K562 (cell line): ENCODE data around the gene PPFIA3. TPM values are rescaled to one million over a fixed set of nuclear protein-coding genes. Genes with fewer than 3 reads are reported as not detected.
A peak's percentile ranks its signal among the peaks of the same experiment; 100 is the strongest.

Source experiments
- ARID2 ChIP-seq: fragments of 450-650 bp; IDR thresholded peaks from 2 replicates; pipeline ENCODE4 v1.6.1; 2017; ENCODE audit warnings: antibody characterized with exemption, mild to moderate bottlenecking
- BCOR ChIP-seq: fragments of 450-650 bp; IDR thresholded peaks from 2 replicates; pipeline ENCODE4 v1.6.1; 2016
- CBX5 ChIP-seq: IDR thresholded peaks from 2 replicates; pipeline ENCODE4 v1.6.1; 2014; ENCODE audit warnings: low read depth, borderline replicate concordance
- CHCHD3 ChIP-seq: fragments of 250-450 bp; sonication (Bioruptor Pico); IDR thresholded peaks from 2 replicates; pipeline ENCODE4 v2.1.2; 2022; ENCODE audit warnings: mild to moderate bottlenecking
- DMBX1 ChIP-seq: fragments of 250-450 bp; sonication (Bioruptor Pico); IDR thresholded peaks from 2 replicates; pipeline ENCODE4 v1.8.0; 2022; ENCODE audit warnings: inconsistent platforms, mild to moderate bottlenecking, moderate library complexity, borderline replicate concordance
- ERF ChIP-seq: fragments of 450-650 bp; formaldehyde crosslinking; IDR thresholded peaks from 2 replicates; pipeline ENCODE4 v1.4.0; 2020; ENCODE audit warnings: mild to moderate bottlenecking, mixed read lengths
- FUS ChIP-seq: fragments of 200-400 bp; formaldehyde crosslinking; optimal IDR thresholded peaks from 2 replicates; pipeline ENCODE3; 2017; ENCODE audit warnings: low read depth, low read length
- GABPB1 ChIP-seq: sonication (generic); formaldehyde crosslinking; IDR thresholded peaks from 2 replicates; pipeline ENCODE4 v1.8.0; 2022; ENCODE audit warnings: mild to moderate bottlenecking, missing genetic modification reagents
- PHF21A ChIP-seq: fragments of 450-650 bp; IDR thresholded peaks from 2 replicates; pipeline ENCODE4 v1.6.1; 2017; ENCODE audit warnings: low read depth, borderline replicate concordance
- RAD21 ChIP-seq, 2 experiments: fragments of 250-450 bp in 1 of 2; fragments of 450-650 bp in 1 of 2; sonication (Bioruptor Pico) in 1 of 2; formaldehyde crosslinking in 1 of 2; IDR thresholded peaks in 1 of 2; conservative IDR thresholded peaks in 1 of 2; 2 replicates each; pipeline versions ENCODE4 v1.4.0 to v1.8.0; 2020 to 2022; ENCODE audit warnings: mild to moderate bottlenecking in 2 of 2, moderate library complexity in 1 of 2
- RAD51 ChIP-seq: fragments of 450-650 bp; IDR thresholded peaks from 2 replicates; pipeline ENCODE4 v1.7.1; 2016; ENCODE audit warnings: low read depth, mild to moderate bottlenecking, borderline replicate concordance
- RBBP5 ChIP-seq: fragments of 200-600 bp; sonication (generic); IDR thresholded peaks from 2 replicates; pipeline ENCODE4 v1.6.1; 2012; ENCODE audit warnings: borderline replicate concordance, mild to moderate bottlenecking, low read length, control low read depth, inconsistent platforms; ENCODE audit not compliant: insufficient read depth, poor library complexity, severe bottlenecking
- RFX5 ChIP-seq: IDR thresholded peaks from 2 replicates; pipeline ENCODE4 v1.6.1; 2011; ENCODE audit warnings: low read depth, mild to moderate bottlenecking, improper control_type of control experiment, low read length
- SIRT6 ChIP-seq: IDR thresholded peaks from one replicate; pipeline ENCODE4 v1.6.1; 2012; ENCODE audit warnings: low read depth, mild to moderate bottlenecking, control low read depth, inconsistent platforms, low read length, moderate library complexity
- SMARCA5 ChIP-seq: fragments of 450-650 bp; IDR thresholded peaks from 2 replicates; pipeline ENCODE4 v1.6.1; 2016
- ZNF79 ChIP-seq: fragments of 250-450 bp; sonication (Bioruptor Pico); IDR thresholded peaks from 2 replicates; pipeline ENCODE4 v1.4.0; 2020; ENCODE audit warnings: low read depth, mild to moderate bottlenecking, moderate library complexity
- polyA plus RNA-seq, 8 experiments: library from polyadenylated mRNA; depleted of rRNA in 4 of 8; stranded (reverse) in 5 of 8; unstranded in 3 of 8; fragments of >200 nt; fragmentation: Nextera tagmentation in 2 of 8; fragmentation: Illumina TruSeq in 1 of 8; extraction: Ambion mirVana in 2 of 8; extraction: Trizol in 1 of 8; gene quantifications; 2 replicates each; pipeline versions ENCODE4 v1.2.1 to v1.2.3, GENCODE V29; 2011 to 2014; ENCODE audit warnings: inconsistent platforms in 1 of 8, missing spikeins in 1 of 8
- total RNA-seq, 7 experiments: library from RNA; depleted of rRNA in 6 of 7; stranded (reverse); fragments of >200 nt in 6 of 7; fragmentation: Illumina TruSeq in 2 of 7; extraction: Trizol in 2 of 7; gene quantifications; 2 replicates each; pipeline versions ENCODE4 v1.2.1 to v1.2.3, GENCODE V29; 2011 to 2021; ENCODE audit warnings: low replicate concordance in 1 of 7
- TF ChIP-seq, protein P1 (sequence below), 3 experiments: fragments of 200-800 bp in 1 of 3; sonication (Bioruptor generic) in 1 of 3; sonication (generic) in 1 of 3; formaldehyde crosslinking in 1 of 3; IDR thresholded peaks; 2 replicates each; pipeline versions ENCODE4 v1.6.1 to v1.8.0; 2016 to 2022; ENCODE audit warnings: mild to moderate bottlenecking in 2 of 3, missing compliant biosample characterization in 2 of 3, missing genetic modification characterization in 2 of 3, missing genetic modification reagents in 1 of 3
- TF ChIP-seq, protein P2 (sequence below): fragments of 250-450 bp; sonication (Bioruptor Pico); IDR thresholded peaks from 2 replicates; pipeline ENCODE4 v1.4.0; 2020; ENCODE audit warnings: mild to moderate bottlenecking
- TF ChIP-seq, protein P3 (sequence below): fragments of 250-450 bp; sonication (Bioruptor Pico); IDR thresholded peaks from 2 replicates; pipeline ENCODE4 v1.4.0; 2020; ENCODE audit warnings: mild to moderate bottlenecking, moderate library complexity, borderline replicate concordance
- TF ChIP-seq, protein P4 (sequence below): fragments of 450-650 bp; IDR thresholded peaks from 2 replicates; pipeline ENCODE4 v1.6.1; 2018; ENCODE audit warnings: mild to moderate bottlenecking, low read depth; ENCODE audit not compliant: partially characterized antibody

Gene PPFIA3
- total and polyA plus RNA-seq, 9 of the 15 experiments (the other 6 are each of a cell fraction or from before 2014, with no cell fraction given) = 0.10 to 53.0 (median 17.6) TPM

DNA sequence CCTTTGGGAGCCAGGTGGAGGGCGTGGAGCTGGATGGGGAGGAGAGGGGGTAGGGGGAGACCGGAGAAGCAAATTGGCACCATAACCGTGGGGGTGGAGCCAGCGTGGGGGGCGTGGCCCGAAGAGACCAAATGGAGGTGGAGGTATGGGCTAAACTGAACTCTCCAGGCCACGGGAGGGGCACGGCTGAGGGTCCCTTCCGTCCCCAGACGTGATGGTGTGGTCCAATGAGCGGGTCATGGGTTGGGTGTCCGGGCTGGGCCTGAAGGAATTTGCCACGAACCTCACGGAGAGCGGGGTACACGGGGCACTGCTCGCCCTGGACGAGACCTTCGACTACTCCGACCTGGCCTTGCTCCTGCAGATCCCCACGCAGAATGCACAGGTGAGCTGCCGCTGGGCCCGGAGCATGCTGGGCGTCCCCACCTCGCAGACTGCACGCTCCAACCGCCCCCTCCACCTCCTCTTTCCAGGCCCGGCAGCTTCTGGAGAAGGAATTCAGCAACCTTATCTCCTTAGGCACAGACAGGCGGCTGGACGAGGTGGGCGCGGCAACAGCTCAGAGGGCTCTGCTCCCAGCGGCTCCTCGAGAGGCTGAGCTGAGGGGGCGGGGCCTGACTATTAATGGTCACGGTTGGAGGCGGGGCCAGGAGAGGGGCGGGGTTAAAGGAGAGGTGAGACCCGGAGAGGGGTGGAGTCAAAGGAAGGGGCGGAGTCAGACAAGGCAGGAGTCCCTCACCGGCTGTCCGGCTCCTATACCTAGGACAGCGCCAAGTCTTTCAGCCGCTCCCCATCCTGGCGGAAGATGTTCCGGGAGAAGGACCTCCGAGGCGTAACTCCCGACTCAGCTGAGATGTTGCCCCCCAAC is 29.7 kb downstream of the PPFIA3 start (continued):
- TF ChIP-seq, protein P1, sequence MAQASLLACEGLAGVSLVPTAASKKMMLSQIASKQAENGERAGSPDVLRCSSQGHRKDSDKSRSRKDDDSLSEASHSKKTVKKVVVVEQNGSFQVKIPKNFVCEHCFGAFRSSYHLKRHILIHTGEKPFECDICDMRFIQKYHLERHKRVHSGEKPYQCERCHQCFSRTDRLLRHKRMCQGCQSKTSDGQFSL (CRISPR knock-in tag; IDR thresholded peaks at IDR 0.05) = no peak
- TF ChIP-seq, protein P1 (tag; IDR thresholded peaks at IDR 0.05) = no peak
- TF ChIP-seq PHF21A (no peak), RFX5 (no peak), RBBP5 (peak; percentile 38), ARID2 (no peak), CBX5 (peak; percentile 59; the same call in 1 of the 2 replicates), FUS (no peak), ZNF79 (CRISPR knock-in tag) (no peak), SMARCA5 (peak; percentile 56; the same call in 1 of the 2 replicates), CHCHD3 (CRISPR knock-in tag) (no peak), BCOR (0 out of 2 replicates have a peak, but pooled peaks have one; percentile 11), GABPB1 (peak; percentile 72), RAD51 (no peak), RAD21 (CRISPR knock-in tag; conservative IDR thresholded peaks at IDR 0.05 in 1 of 2, IDR thresholded peaks at IDR 0.05 in 1 of 2) (no peak), SIRT6 (no peak), DMBX1 (CRISPR knock-in tag) (no peak), ERF (peak; percentile 74; the same call in 1 of the 2 replicates)
- TF ChIP-seq, protein P2, sequence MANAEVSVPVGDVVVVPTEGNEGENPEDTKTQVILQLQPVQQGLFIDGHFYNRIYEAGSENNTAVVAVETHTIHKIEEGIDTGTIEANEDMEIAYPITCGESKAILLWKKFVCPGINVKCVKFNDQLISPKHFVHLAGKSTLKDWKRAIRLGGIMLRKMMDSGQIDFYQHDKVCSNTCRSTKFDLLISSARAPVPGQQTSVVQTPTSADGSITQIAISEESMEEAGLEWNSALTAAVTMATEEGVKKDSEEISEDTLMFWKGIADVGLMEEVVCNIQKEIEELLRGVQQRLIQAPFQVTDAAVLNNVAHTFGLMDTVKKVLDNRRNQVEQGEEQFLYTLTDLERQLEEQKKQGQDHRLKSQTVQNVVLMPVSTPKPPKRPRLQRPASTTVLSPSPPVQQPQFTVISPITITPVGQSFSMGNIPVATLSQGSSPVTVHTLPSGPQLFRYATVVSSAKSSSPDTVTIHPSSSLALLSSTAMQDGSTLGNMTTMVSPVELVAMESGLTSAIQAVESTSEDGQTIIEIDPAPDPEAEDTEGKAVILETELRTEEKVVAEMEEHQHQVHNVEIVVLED (CRISPR knock-in tag) = no peak; the same call in 1 of the 2 replicates
- TF ChIP-seq, protein P3, sequence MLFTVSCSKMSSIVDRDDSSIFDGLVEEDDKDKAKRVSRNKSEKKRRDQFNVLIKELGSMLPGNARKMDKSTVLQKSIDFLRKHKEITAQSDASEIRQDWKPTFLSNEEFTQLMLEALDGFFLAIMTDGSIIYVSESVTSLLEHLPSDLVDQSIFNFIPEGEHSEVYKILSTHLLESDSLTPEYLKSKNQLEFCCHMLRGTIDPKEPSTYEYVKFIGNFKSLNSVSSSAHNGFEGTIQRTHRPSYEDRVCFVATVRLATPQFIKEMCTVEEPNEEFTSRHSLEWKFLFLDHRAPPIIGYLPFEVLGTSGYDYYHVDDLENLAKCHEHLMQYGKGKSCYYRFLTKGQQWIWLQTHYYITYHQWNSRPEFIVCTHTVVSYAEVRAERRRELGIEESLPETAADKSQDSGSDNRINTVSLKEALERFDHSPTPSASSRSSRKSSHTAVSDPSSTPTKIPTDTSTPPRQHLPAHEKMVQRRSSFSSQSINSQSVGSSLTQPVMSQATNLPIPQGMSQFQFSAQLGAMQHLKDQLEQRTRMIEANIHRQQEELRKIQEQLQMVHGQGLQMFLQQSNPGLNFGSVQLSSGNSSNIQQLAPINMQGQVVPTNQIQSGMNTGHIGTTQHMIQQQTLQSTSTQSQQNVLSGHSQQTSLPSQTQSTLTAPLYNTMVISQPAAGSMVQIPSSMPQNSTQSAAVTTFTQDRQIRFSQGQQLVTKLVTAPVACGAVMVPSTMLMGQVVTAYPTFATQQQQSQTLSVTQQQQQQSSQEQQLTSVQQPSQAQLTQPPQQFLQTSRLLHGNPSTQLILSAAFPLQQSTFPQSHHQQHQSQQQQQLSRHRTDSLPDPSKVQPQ (CRISPR knock-in tag) = no peak
- TF ChIP-seq, protein P4, sequence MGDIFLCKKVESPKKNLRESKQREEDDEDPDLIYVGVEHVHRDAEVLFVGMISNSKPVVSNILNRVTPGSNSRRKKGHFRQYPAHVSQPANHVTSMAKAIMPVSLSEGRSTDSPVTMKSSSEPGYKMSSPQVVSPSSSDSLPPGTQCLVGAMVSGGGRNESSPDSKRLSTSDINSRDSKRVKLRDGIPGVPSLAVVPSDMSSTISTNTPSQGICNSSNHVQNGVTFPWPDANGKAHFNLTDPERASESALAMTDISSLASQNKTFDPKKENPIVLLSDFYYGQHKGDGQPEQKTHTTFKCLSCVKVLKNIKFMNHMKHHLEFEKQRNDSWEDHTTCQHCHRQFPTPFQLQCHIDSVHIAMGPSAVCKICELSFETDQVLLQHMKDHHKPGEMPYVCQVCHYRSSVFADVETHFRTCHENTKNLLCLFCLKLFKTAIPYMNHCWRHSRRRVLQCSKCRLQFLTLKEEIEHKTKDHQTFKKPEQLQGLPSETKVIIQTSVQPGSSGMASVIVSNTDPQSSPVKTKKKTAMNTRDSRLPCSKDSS = no peak
